Suprapubic skin (tissue), 3 donors: ENCODE measurements around the gene CDK15.

Source experiments
- CTCF ChIP-seq, 2 donors: fragments of 200-600 bp in 1 of 2; fragments of 450-650 bp in 1 of 2; sonication (generic) in 1 of 2; IDR thresholded peaks; one replicate each; pipeline ENCODE4 v1.5.1; 2016 to 2019; ENCODE audit warnings: antibody characterized with exemption in 2 of 2, mild to moderate bottlenecking in 1 of 2, moderate library complexity in 1 of 2
- POLR2A ChIP-seq, 2 donors: fragments of 450-650 bp; IDR thresholded peaks; one replicate each; pipeline ENCODE4 v1.6.1; 2017; ENCODE audit warnings: antibody characterized with exemption in 2 of 2, mild to moderate bottlenecking in 2 of 2, moderate library complexity in 2 of 2

- TF ChIP-seq CTCF (IDR thresholded peaks at IDR 0.05) (no peak), POLR2A (IDR thresholded peaks at IDR 0.05) (no peak)
These were observed 84.1 kb downstream of the CDK15 start for GRCh38 chr2:201890453-201890852.
